Common myeloid progenitor, CD34-positive (primary cell): Measurements from ENCODE around the gene DYRK2.
A peak's percentile ranks its signal among the peaks of the same experiment; 100 is the strongest.

Experiments
- CTCF ChIA-PET: fragments of 350-600 bp; sonication (Branson Sonifier 250); formaldehyde crosslinking; loops from one replicate; lab custom pipeline; 2021; ENCODE audit warnings: antibody characterized with exemption; lab: Charles Lee
- POLR2A ChIA-PET: fragments of 350-600 bp; sonication (Branson Sonifier 250); formaldehyde crosslinking; loops from one replicate; lab custom pipeline; 2021; ENCODE audit warnings: antibody characterized with exemption; lab: Charles Lee
- DNase-seq, 3 donors: peaks; one replicate each; pipeline versions ENCODE4 v3.0.0 to v3.0.0-alpha.2; 2013
- H3K27ac ChIP-seq, 2 experiments: 1 replicate in 1 of 2; 2 replicates in 1 of 2; pipeline ENCODE4 v1.7.0; 2013; ENCODE audit warnings: inconsistent platforms in 2 of 2, low read length in 2 of 2, mild to moderate bottlenecking in 2 of 2, low read depth in 1 of 2, moderate library complexity in 1 of 2; ENCODE audit not compliant: severe bottlenecking in 2 of 2, insufficient read depth in 1 of 2, poor library complexity in 1 of 2
- H3K27me3 ChIP-seq, 5 experiments: replicated peaks in 2 of 5; 1 replicate in 3 of 5; 2 replicates in 2 of 5; pipeline versions ENCODE4 v1.6.1 to v1.7.0; 2013; ENCODE audit warnings: low read length in 4 of 5, mild to moderate bottlenecking in 2 of 5, moderate library complexity in 2 of 5, inconsistent platforms in 1 of 5; ENCODE audit not compliant: insufficient read depth in 5 of 5, control insufficient read depth in 4 of 5
- H3K36me3 ChIP-seq, 4 experiments: 1 replicate in 2 of 4; 2 replicates in 2 of 4; pipeline versions ENCODE4 v1.6.1 to v1.7.0; 2013; ENCODE audit warnings: low read length in 3 of 4, control low read depth in 1 of 4, mild to moderate bottlenecking in 1 of 4; ENCODE audit not compliant: control insufficient read depth in 4 of 4, insufficient read depth in 4 of 4
- H3K4me1 ChIP-seq, 4 experiments: 1 replicate in 3 of 4; 2 replicates in 1 of 4; pipeline versions ENCODE4 v1.6.1 to v1.7.1; 2013; ENCODE audit warnings: low read length in 3 of 4, mild to moderate bottlenecking in 3 of 4, control low read depth in 1 of 4, inconsistent platforms in 1 of 4, moderate library complexity in 1 of 4; ENCODE audit not compliant: control insufficient read depth in 4 of 4, insufficient read depth in 4 of 4; ENCODE audit errors: control extremely low read depth in 1 of 4
- H3K4me3 ChIP-seq, 7 experiments: 1 replicate in 4 of 7; 2 replicates in 3 of 7; pipeline versions ENCODE4 v1.5.1 to v1.7.0; 2013; ENCODE audit warnings: mild to moderate bottlenecking in 7 of 7, low read length in 6 of 7, moderate library complexity in 6 of 7, inconsistent platforms in 2 of 7, low read depth in 2 of 7, control low read depth in 1 of 7; ENCODE audit not compliant: insufficient read depth in 4 of 7, control insufficient read depth in 1 of 7; ENCODE audit errors: extremely low read depth in 1 of 7
- H3K9me3 ChIP-seq, 5 experiments: 1 replicate in 4 of 5; 2 replicates in 1 of 5; pipeline versions ENCODE4 v1.6.1 to v1.7.1; 2013; ENCODE audit warnings: low read length in 4 of 5, mild to moderate bottlenecking in 2 of 5, inconsistent platforms in 1 of 5, low read depth in 1 of 5, moderate library complexity in 1 of 5; ENCODE audit not compliant: control insufficient read depth in 4 of 5, insufficient read depth in 2 of 5; ENCODE audit errors: control extremely low read depth in 1 of 5
- WGBS: methylation state at CpG from one replicate; pipeline ENCODE4 v1.1.5; 2013; ENCODE audit not compliant: insufficient coverage; 5-methylcytosine and 5-hydroxymethylcytosine counted together

DYRK2 gene

DNA sequence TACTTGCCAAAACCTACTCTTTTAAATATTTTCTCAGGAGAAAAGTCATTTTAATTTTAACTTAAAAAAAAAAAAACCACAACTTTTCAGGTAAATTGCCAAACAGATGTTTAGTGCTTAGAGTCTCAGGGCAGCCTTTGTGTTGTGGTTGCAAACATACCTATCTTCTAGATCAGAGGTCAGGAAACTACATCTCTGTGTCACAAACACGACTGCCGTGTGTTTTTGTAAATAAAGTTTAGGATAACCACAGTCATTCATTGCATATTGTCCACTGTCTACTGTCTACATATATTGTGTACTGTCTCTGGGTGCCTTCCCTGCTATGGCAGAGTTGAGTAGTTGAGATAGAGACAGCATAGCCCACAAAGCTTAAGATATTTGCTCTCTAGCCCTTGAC lies 48.9 kb downstream of the DYRK2 start:
- DNase-seq = peak in 1 of 3 donors; percentile 12
- WGBS = no CpG with 5 or more reads among the region's 2 CpGs
- Histone ChIP-seq H3K4me3 (no peak overlapping the region), H3K27me3 (peaks cover 0 to 22% (median 2%) of the 10 kb centered on the region in 5 experiments), H3K36me3 (no peaks in the 10 kb centered on the region), H3K9me3 (no peaks in the 10 kb centered on the region), H3K4me1 (peaks cover 3 to 21% (median 9%) of the 10 kb centered on the region in 4 experiments), H3K27ac (no peak overlapping the region)
- ChIA-PET CTCF (no interaction called here), POLR2A (no interaction called here)

- POLR2A ChIA-PET = no interaction called here
- 100% methylated on average over 2 of the region's 2 CpGs for WGBS
These were observed 49.4 kb downstream of the DYRK2 start for GRCh38 chr12:67697967-67698366.

DNA sequence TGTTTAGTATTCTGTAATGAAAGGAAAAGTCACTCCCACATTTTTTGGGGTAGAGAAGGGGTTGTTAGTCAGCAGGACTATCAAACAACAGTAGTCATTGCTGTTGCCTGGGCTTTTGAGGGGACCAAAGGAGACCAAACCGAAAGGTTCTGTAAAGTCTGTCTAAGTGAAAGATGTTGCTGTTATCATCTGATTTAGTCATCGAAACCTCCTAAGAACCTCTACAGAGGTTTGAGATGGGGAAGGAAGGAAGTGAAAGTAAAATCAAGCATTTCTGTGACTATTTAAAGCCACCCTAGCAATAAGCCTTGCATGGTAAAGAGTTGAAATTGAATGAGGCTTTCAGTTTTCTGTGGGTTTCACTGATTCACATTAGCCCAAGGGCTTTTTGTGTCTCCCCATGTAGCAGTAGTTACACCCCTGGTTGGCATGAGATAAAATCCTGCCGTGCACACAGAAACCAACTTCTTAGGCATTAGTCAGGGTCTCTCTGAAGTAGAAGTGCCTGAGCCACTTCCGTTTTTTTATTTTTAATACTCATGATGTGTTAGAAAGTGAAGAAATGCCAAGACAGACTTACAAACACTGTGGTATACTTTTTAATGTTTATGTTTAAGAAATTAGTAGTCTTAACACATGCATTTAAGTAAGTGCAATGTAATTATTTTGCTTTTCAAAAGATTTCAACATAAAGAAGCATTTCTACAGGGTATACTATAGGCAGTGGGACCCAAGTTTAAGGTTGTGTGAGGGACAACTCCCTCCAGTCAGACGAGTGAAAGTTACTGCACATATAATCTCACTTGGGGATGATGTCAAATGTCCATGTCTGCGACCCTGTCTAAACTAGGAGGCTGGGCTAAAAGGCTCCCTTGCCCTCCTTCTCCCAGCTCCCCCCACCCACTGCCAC lies 50.4 kb downstream of the DYRK2 start:
- peaks cover 0 to 17% (median 0%) of the 10 kb centered on the region in 5 experiments for H3K27me3 ChIP-seq
- no peak overlapping the region for H3K27ac ChIP-seq
- peak; percentile 53 to 93 (median 89) for DNase-seq
- POLR2A ChIA-PET = no interaction called here
- CTCF ChIA-PET = no interaction called here
- no peaks in the 10 kb centered on the region for H3K36me3 ChIP-seq
- no peaks in the 10 kb centered on the region for H3K9me3 ChIP-seq
- H3K4me3 ChIP-seq = peak overlapping the region in 6 of 7 experiments; percentile 46 to 78 (median 61)
- WGBS = 13% methylated on average over 3 of the region's 6 CpGs
- peaks cover 3 to 21% (median 9%) of the 10 kb centered on the region in 4 experiments for H3K4me1 ChIP-seq

More at GRCh38 chr12:67697967-67698366, 49.4 kb downstream of the DYRK2 start:
- CTCF ChIA-PET = no interaction called here
- H3K27ac ChIP-seq = no peak overlapping the region
- peaks cover 0 to 22% (median 2%) of the 10 kb centered on the region in 5 experiments for H3K27me3 ChIP-seq
- DNase-seq = no peak
- no peak overlapping the region for H3K4me3 ChIP-seq
- H3K4me1 ChIP-seq = peaks cover 3 to 21% (median 9%) of the 10 kb centered on the region in 4 experiments
- no peaks in the 10 kb centered on the region for H3K36me3 ChIP-seq
- no peaks in the 10 kb centered on the region for H3K9me3 ChIP-seq

DNA sequence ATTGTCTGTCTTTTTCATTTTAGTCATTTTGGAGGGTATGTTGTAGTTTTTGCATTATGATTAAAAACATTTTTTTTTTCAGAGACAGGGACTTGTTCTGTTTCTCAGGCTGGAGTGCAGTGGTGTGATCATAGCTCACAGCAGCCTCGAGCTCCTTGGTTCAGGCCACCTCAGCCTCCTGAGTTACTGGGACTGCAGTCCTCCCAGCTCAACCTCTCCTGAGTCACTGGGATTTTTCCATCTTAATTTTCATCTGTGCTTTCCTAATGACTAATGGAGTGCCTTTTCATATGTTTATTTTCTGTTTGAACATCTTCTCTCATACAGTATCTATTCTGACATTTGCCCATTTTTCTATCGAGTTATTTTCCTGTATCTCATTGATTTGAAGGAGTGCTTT lies 52.6 kb downstream of the DYRK2 start:
- POLR2A ChIA-PET = no interaction called here
- Histone ChIP-seq H3K4me3 (no peak overlapping the region), H3K4me1 (peaks cover 3 to 21% (median 9%) of the 10 kb centered on the region in 4 experiments), H3K9me3 (no peaks in the 10 kb centered on the region), H3K27ac (no peak overlapping the region), H3K36me3 (no peaks in the 10 kb centered on the region), H3K27me3 (peaks cover 0 to 6% (median 0%) of the 10 kb centered on the region in 5 experiments)
- DNase-seq = no peak
- 100% methylated on average over 1 of the region's 2 CpGs for WGBS
- CTCF ChIA-PET = no interaction called here

DNA sequence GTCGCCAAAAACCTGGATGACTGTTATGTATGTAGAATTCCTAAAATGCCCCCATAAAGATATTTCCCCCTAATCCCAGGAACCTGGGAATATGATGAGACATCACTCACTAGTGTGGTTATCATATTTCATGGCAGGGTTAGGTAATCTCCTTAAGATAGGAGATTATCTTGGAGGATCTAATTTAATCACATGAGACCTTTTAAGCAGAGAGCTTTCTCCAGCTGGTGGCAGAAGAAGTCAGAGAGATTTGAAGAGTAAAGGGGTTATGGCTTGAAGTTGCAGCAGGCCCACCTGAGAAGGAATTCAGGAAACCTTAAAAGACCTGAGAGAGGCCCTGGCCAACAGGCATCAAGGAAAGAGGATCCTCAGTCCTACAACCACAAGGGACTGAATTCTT lies 53.6 kb downstream of the DYRK2 start:
- peaks cover 3 to 21% (median 9%) of the 10 kb centered on the region in 4 experiments for H3K4me1 ChIP-seq
- ChIA-PET POLR2A (no interaction called here), CTCF (no interaction called here)
- H3K4me3 ChIP-seq = no peak overlapping the region
- no CpG with 5 or more reads among the region's 1 CpG for WGBS
- H3K27me3 ChIP-seq = peaks cover 0 to 3% (median 0%) of the 10 kb centered on the region in 5 experiments
- DNase-seq = no peak
- H3K9me3 ChIP-seq = no peaks in the 10 kb centered on the region
- H3K27ac ChIP-seq = no peak overlapping the region
- H3K36me3 ChIP-seq = no peaks in the 10 kb centered on the region

- WGBS = 100% methylated on average over 1 of the region's 4 CpGs
- Histone ChIP-seq H3K27me3 (no peaks in the 10 kb centered on the region), H3K9me3 (no peaks in the 10 kb centered on the region), H3K27ac (no peak overlapping the region), H3K36me3 (no peaks in the 10 kb centered on the region), H3K4me1 (peaks cover 0 to 9% (median 4%) of the 10 kb centered on the region in 4 experiments), H3K4me3 (no peak overlapping the region)
- no peak for DNase-seq
- CTCF ChIA-PET = interaction anchor here (0.7 kb wide), 1 partner anchor 9 kb away, joined by 3 read pairs; no protein-coding TSS in a partner anchor
- POLR2A ChIA-PET = no interaction called here
These were observed 55.5 kb downstream of the DYRK2 start for GRCh38 chr12:67704071-67704470.
